Measurements from ENCODE around the gene SSH2. TPM values are rescaled to one million over a fixed set of nuclear protein-coding genes. Genes with fewer than 3 reads are reported as not detected.

SSH2 gene
- polyA plus RNA-seq, 3 donors: 31.9 to 66.6 (median 54.0) TPM

DNA sequence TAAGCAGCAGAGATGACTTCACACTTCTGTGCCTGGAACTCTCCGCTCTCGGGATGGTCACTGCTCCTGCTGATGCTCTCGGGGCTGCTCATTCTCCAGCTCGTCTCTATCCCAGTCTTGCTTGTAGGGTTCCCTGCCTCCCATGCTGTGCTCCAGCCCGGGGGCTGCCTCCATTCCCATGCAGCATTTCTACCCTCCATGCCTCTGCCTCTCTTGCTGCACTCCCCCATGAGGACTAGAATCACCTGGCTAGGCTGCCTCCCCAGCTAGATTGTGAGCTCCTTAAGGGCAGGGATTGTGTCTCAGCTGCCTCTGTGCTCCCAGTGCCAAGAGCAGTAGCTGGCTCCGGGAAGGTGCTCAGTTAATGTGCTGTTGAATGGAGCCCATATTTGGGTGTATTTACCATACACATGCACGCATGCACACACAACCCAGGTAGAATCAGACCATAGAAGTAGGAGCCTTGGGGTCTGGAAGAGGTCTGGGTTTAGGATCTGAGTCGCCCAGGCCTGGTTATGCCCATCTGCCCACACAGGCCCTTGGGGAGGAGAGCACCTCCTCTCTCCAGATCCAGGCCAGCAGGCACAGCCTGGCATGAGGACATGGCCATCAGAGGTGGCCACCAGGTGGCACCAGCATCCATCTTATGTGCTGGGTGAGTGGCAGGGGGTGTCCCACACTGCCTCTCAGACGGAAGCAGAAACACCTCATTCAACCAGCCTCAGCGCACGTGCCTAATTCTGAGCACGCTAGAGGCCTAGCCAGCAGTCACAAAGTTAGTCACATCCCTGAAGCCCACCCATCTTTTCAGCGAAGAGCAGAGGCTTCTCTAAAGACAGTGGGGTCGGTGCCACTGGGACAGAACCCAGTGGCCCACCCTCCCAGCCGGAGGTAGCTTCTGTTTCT is 349.9 kb downstream of the SSH2 start:
- H3K9me3 Mint-ChIP-seq: no peaks in the 10 kb centered on the region
- peaks cover 24% of the 10 kb centered on the region for H3K79me2 ChIP-seq (ENCODE audit: insufficient read depth, low read length)
- no peak overlapping the region for H2AFZ ChIP-seq (ENCODE audit: insufficient read depth, low read depth, low read length, poor library complexity, severe bottlenecking)
- H3K4me3 Mint-ChIP-seq: no peak overlapping the region
- no peak overlapping the region for H3K9ac ChIP-seq (ENCODE audit: insufficient read depth, low read length, poor library complexity, severe bottlenecking)
- H3K4me2 ChIP-seq (replicated peaks; ENCODE audit: extremely low read depth, low read length, poor library complexity, severe bottlenecking): no peak overlapping the region
- H3K36me3 Mint-ChIP-seq: peaks cover 51 to 84% of the 10 kb centered on the region in 2 donors
- H4K20me1 ChIP-seq (ENCODE audit: insufficient read depth, low read length): peaks cover 54% of the 10 kb centered on the region
- peak; percentile 86 to 91 (median 88) for DNase-seq
- peaks cover 16% of the 10 kb centered on the region for H3K4me1 Mint-ChIP-seq
- TF ChIP-seq, protein P1, sequence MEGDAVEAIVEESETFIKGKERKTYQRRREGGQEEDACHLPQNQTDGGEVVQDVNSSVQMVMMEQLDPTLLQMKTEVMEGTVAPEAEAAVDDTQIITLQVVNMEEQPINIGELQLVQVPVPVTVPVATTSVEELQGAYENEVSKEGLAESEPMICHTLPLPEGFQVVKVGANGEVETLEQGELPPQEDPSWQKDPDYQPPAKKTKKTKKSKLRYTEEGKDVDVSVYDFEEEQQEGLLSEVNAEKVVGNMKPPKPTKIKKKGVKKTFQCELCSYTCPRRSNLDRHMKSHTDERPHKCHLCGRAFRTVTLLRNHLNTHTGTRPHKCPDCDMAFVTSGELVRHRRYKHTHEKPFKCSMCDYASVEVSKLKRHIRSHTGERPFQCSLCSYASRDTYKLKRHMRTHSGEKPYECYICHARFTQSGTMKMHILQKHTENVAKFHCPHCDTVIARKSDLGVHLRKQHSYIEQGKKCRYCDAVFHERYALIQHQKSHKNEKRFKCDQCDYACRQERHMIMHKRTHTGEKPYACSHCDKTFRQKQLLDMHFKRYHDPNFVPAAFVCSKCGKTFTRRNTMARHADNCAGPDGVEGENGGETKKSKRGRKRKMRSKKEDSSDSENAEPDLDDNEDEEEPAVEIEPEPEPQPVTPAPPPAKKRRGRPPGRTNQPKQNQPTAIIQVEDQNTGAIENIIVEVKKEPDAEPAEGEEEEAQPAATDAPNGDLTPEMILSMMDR (IDR thresholded peaks at IDR 0.05): peak; percentile 84
- H3K27ac Mint-ChIP-seq: peak overlapping the region in 3 of 7 donors; percentile 10 to 51 (median 45)
- H3K27me3 ChIP-seq (ENCODE audit: control insufficient read depth in 2 of 2, insufficient read depth in 2 of 2, low read length in 2 of 2): no peaks in the 10 kb centered on the region
- no peaks in the 10 kb centered on the region for H3K27me3 Mint-ChIP-seq (ENCODE audit: low read depth in 3 of 3)
- intact Hi-C loops (cut with micrococcal nuclease): loop anchor here (2.0 to 10.0 kb wide), 3 partner anchors 39 to 512 kb away; no protein-coding TSS in a partner anchor
- H3K4me3 ChIP-seq (replicated peaks in 1 of 3; ENCODE audit: low read depth in 2 of 3, low read length in 3 of 3): no peak overlapping the region
- H3K36me3 ChIP-seq (replicated peaks in 1 of 2; ENCODE audit: control insufficient read depth in 1 of 2, insufficient read depth in 2 of 2, low read length in 2 of 2): peaks cover 64 to 78% of the 10 kb centered on the region in 2 donors
- 63% methylated on average over 11 of the region's 15 CpGs for WGBS (ENCODE audit: insufficient coverage)
- H3K9me3 ChIP-seq (replicated peaks in 1 of 2; ENCODE audit: control insufficient read depth in 1 of 2, insufficient read depth in 1 of 2, low read length in 2 of 2): no peaks in the 10 kb centered on the region
- no peak overlapping the region for H3K27ac ChIP-seq (ENCODE audit: low read depth in 1 of 2, low read length in 2 of 2)
- peaks cover 13% of the 10 kb centered on the region in 2 donors for H3K4me1 ChIP-seq (ENCODE audit: control insufficient read depth in 1 of 2, insufficient read depth in 2 of 2, low read length in 2 of 2)

DNA sequence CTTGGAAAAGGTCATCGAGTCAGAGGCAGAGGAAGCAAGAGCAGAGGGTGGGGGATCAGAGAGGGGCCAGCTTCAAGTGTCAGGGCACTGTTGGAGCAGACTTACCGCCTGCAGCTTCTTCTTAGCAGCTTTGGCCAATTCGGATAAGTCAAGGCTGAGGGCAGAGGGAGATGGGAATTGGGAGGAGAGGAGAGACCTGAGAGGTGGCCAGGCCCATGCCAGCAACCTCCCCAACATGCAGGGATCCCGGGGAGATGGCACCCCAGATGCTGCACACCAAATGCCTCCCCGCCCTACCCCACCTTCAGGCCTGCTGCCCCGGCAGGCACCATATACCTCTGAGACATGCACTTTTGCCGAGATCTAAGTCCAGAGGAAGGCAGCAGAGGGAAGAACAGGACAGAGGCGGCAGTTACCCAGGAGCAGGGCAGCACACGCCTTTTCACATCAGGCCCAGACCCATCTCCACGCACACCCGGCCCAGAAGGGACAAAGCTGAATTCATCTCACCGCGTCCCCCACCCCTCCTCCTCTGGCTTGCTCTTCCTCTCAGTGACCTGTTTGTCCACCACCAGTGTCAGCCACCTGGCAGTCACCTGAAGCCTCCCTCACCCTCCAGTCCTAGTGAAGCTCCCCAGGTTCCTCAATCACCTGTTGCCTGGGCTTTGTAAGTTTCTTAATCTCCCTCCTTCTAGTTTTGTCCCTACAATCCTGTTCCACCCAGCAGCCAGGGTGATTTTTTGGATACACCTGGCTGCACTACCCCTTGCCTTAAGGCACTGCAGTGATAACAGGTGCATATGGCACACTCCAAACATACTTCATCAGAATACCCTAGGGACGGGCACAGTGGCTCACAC is 351.2 kb downstream of the SSH2 start:
- Histone ChIP-seq H3K79me2 (ENCODE audit: insufficient read depth, low read length) (peaks cover 11% of the 10 kb centered on the region), H4K20me1 (ENCODE audit: insufficient read depth, low read length) (peaks cover 47% of the 10 kb centered on the region), H3K27me3 (ENCODE audit: control insufficient read depth in 2 of 2, insufficient read depth in 2 of 2, low read length in 2 of 2) (no peaks in the 10 kb centered on the region), H3K9ac (ENCODE audit: insufficient read depth, low read length, poor library complexity, severe bottlenecking) (no peak overlapping the region), H3K4me2 (replicated peaks; ENCODE audit: extremely low read depth, low read length, poor library complexity, severe bottlenecking) (no peak overlapping the region), H2AFZ (ENCODE audit: insufficient read depth, low read depth, low read length, poor library complexity, severe bottlenecking) (no peak overlapping the region), H3K4me3 (replicated peaks in 1 of 3; ENCODE audit: low read depth in 2 of 3, low read length in 3 of 3) (no peak overlapping the region), H3K36me3 (replicated peaks in 1 of 2; ENCODE audit: control insufficient read depth in 1 of 2, insufficient read depth in 2 of 2, low read length in 2 of 2) (peaks cover 77 to 90% of the 10 kb centered on the region in 2 donors), H3K4me1 (ENCODE audit: control insufficient read depth in 1 of 2, insufficient read depth in 2 of 2, low read length in 2 of 2) (peaks cover under 1 to 2% of the 10 kb centered on the region in 2 donors), H3K9me3 (replicated peaks in 1 of 2; ENCODE audit: control insufficient read depth in 1 of 2, insufficient read depth in 1 of 2, low read length in 2 of 2) (no peaks in the 10 kb centered on the region), H3K27ac (ENCODE audit: low read depth in 1 of 2, low read length in 2 of 2) (no peak overlapping the region)
- 97% methylated on average over 11 of the region's 14 CpGs for WGBS (ENCODE audit: insufficient coverage)
- intact Hi-C loops (cut with micrococcal nuclease): no loop called here
- H3K9me3 Mint-ChIP-seq: no peaks in the 10 kb centered on the region
- H3K4me3 Mint-ChIP-seq: no peak overlapping the region
- DNase-seq: no peak
- TF ChIP-seq, protein P1 (IDR thresholded peaks at IDR 0.05): no peak
- no peaks in the 10 kb centered on the region for H3K27me3 Mint-ChIP-seq (ENCODE audit: low read depth in 3 of 3)
- no peak overlapping the region for H3K27ac Mint-ChIP-seq
- H3K36me3 Mint-ChIP-seq: peaks cover 60 to 96% of the 10 kb centered on the region in 2 donors
- H3K4me1 Mint-ChIP-seq: peaks cover 5% of the 10 kb centered on the region
